Fibroblast of lung (primary cell): Measurements from ENCODE around the gene TULP1. TPM values are rescaled to one million over a fixed set of nuclear protein-coding genes. Genes with fewer than 3 reads are reported as not detected.

ENCODE experiments used
- DNase-seq, 2 donors: peaks; one replicate each; pipeline versions ENCODE4 v3.0.0 to v3.0.0-alpha.2; 2010; ENCODE audit warnings: low read depth in 2 of 2
- H2AFZ ChIP-seq: 2 replicates; pipeline ENCODE4 v1.5.1; 2012; ENCODE audit warnings: low read length, control low read depth, inconsistent platforms
- H3K27ac ChIP-seq: 2 replicates; pipeline ENCODE4 v1.5.1; 2011; ENCODE audit warnings: low read length, control low read depth; ENCODE audit not compliant: insufficient read depth
- H3K27me3 ChIP-seq: 2 replicates; pipeline ENCODE4 v1.5.1; 2011; ENCODE audit warnings: mild to moderate bottlenecking, low read length; ENCODE audit not compliant: control insufficient read depth, insufficient read depth
- H3K36me3 ChIP-seq: 2 replicates; pipeline ENCODE4 v1.5.1; 2011; ENCODE audit warnings: low read length; ENCODE audit not compliant: control insufficient read depth, insufficient read depth
- H3K4me1 ChIP-seq: 2 replicates; pipeline ENCODE4 v1.5.1; 2011; ENCODE audit warnings: low read length; ENCODE audit not compliant: control insufficient read depth, insufficient read depth; ENCODE audit errors: extremely low read depth
- H3K4me2 ChIP-seq: 2 replicates; pipeline ENCODE4 v1.5.1; 2011; ENCODE audit warnings: low read length, control low read depth; ENCODE audit not compliant: insufficient read depth; ENCODE audit errors: extremely low read depth
- H3K4me3 ChIP-seq, 4 experiments: fragments of 200-600 bp in 1 of 4; sonication (generic) in 1 of 4; replicated peaks in 1 of 4; 2 replicates each; pipeline ENCODE4 v1.5.1; 2011 to 2016; ENCODE audit warnings: low read length in 4 of 4, low read depth in 3 of 4, mild to moderate bottlenecking in 3 of 4, control low read depth in 2 of 4, inconsistent platforms in 1 of 4, mixed read lengths in 1 of 4; ENCODE audit not compliant: insufficient read depth in 1 of 4; ENCODE audit errors: control extremely low read depth in 1 of 4
- H3K79me2 ChIP-seq: 2 replicates; pipeline ENCODE4 v1.5.1; 2012; ENCODE audit warnings: mild to moderate bottlenecking, low read length, inconsistent platforms; ENCODE audit not compliant: control insufficient read depth, insufficient read depth
- H3K9ac ChIP-seq: 2 replicates; pipeline ENCODE4 v1.5.1; 2011; ENCODE audit warnings: mild to moderate bottlenecking, low read length, control low read depth; ENCODE audit not compliant: insufficient read depth
- H3K9me3 ChIP-seq: 2 replicates; pipeline ENCODE4 v1.5.1; 2012; ENCODE audit warnings: low read depth, low read length; ENCODE audit not compliant: control insufficient read depth, insufficient read depth
- H4K20me1 ChIP-seq: 2 replicates; pipeline ENCODE4 v1.5.1; 2011; ENCODE audit warnings: low read length; ENCODE audit not compliant: control insufficient read depth, insufficient read depth; ENCODE audit errors: extremely low read depth
- EZH2 ChIP-seq: IDR thresholded peaks from 2 replicates; pipeline ENCODE4 v1.5.1; 2012; ENCODE audit warnings: low read length, control low read depth, mild to moderate bottlenecking; ENCODE audit errors: missing control alignments
- polyA plus RNA-seq, 2 donors: library from polyadenylated mRNA; depleted of rRNA in 1 of 2; stranded (reverse) in 1 of 2; unstranded in 1 of 2; fragments of >200 nt; gene quantifications; 2 replicates each; pipeline ENCODE4 v1.2.1, GENCODE V29; 2011 to 2012; ENCODE audit warnings: missing spikeins in 1 of 2
- total RNA-seq: library from RNA; depleted of rRNA; stranded (reverse); fragments of >200 nt; gene quantifications from 2 replicates; pipeline ENCODE4 v1.2.1, GENCODE V29; 2014
- TF ChIP-seq, protein P1 (sequence below), 2 donors: IDR thresholded peaks in 1 of 2; conservative IDR thresholded peaks in 1 of 2; 1 replicate in 1 of 2; 2 replicates in 1 of 2; pipeline ENCODE4 v1.5.1; 2011 to 2012; ENCODE audit warnings: low read length in 2 of 2, control low read depth in 1 of 2, inconsistent platforms in 1 of 2, low read depth in 1 of 2, mild to moderate bottlenecking in 1 of 2

The TULP1 gene
- total and polyA plus RNA-seq, 2 donors (not counting 1 experiment from before 2014, with no cell fraction given): not detected

DNA sequence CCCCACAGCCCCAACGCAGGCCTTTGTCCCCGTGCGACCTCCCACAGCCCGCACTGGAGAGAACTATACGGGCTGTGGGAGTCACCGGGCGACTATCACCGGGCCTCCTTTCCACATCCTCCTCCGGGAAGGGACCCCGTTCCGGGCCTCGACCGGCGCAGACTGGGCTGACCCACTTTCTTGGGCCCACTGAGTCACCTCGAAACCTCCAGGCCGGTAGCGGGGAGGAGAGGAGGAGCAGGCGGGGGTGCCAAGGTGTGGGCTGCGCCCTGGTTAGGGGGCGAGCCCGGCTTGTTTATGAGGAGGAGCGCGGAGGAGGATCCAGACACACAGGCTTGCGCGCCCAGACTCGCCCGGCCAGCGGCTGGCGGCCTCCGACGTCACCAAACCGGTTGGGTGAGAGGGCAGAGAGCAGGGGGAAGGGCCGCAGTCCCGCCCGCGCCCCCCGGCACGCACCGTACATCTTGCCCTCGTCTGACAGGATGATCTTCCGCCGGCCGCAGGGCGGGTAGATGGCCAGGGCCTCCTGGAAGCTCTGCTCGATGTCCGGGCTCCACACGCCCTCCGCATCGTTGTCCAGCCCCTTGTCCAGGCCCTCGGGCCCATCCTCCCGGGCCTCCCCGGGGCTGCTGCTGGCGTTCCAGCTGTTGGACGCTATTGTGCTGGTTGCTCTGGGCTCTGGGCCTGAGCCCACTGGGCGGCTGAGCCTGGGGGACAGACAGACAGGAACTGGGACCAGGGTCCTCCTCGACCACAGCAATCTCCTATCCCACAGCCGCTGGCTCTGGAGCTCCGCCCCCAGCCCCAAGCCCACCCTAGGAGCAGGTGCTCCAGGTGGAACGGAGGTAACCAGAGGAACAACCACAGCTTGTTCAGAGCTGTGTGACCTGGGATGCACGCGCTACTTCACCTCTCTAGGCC is 26.4 kb downstream of the TULP1 start:
- no peak for TF ChIP-seq EZH2
- TF ChIP-seq, protein P1, sequence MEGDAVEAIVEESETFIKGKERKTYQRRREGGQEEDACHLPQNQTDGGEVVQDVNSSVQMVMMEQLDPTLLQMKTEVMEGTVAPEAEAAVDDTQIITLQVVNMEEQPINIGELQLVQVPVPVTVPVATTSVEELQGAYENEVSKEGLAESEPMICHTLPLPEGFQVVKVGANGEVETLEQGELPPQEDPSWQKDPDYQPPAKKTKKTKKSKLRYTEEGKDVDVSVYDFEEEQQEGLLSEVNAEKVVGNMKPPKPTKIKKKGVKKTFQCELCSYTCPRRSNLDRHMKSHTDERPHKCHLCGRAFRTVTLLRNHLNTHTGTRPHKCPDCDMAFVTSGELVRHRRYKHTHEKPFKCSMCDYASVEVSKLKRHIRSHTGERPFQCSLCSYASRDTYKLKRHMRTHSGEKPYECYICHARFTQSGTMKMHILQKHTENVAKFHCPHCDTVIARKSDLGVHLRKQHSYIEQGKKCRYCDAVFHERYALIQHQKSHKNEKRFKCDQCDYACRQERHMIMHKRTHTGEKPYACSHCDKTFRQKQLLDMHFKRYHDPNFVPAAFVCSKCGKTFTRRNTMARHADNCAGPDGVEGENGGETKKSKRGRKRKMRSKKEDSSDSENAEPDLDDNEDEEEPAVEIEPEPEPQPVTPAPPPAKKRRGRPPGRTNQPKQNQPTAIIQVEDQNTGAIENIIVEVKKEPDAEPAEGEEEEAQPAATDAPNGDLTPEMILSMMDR (conservative IDR thresholded peaks at IDR 0.05 in 1 of 2, IDR thresholded peaks at IDR 0.05 in 1 of 2; ENCODE audit: low read depth in 1 of 2, low read length in 2 of 2): no peak
- Histone ChIP-seq H4K20me1 (no peaks in the 10 kb centered on the region), H3K27me3 (no peaks in the 10 kb centered on the region), H3K36me3 (peaks cover 9% of the 10 kb centered on the region), H3K9me3 (no peaks in the 10 kb centered on the region), H3K4me1 (peaks cover 44% of the 10 kb centered on the region), H3K4me2 (peak overlapping the region; percentile 32), H3K4me3 (peak overlapping the region in 1 of 4 experiments; percentile 36), H3K27ac (peak overlapping the region; percentile 65), H3K79me2 (peaks cover 32% of the 10 kb centered on the region), H2AFZ (no peak overlapping the region), H3K9ac (peak overlapping the region; percentile 26)
- DNase-seq: no peak

DNA sequence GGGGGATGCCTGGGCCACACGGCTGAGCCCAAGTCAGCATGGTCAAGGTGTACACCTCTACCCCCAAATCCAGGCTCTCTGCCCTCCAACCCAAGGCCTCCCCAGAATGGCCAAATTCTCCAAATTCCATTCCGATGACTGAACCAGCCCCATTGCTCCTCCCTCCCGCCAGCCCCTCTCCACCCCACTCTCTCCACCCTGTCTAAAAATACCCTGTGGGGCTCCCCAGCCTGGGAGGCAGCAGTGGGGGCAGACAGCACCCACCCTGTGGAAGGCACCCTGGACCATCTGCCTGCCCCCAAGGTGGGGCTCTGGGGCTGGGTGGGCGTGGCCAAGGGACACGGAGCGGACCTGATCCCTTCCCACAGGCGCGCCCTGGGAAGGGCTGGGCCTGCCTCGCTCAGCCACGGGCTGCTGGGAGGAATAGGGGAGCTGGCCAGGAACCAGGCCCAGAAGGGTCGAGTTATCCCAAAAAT is 27.3 kb downstream of the TULP1 start:
- no peaks in the 10 kb centered on the region for H4K20me1 ChIP-seq
- DNase-seq: peak in 1 of 2 donors; percentile 65
- peak overlapping the region; percentile 65 for H3K27ac ChIP-seq
- H3K4me2 ChIP-seq: no peak overlapping the region
- TF ChIP-seq EZH2: no peak
- TF ChIP-seq, protein P1 (conservative IDR thresholded peaks at IDR 0.05 in 1 of 2, IDR thresholded peaks at IDR 0.05 in 1 of 2; ENCODE audit: low read depth in 1 of 2, low read length in 2 of 2): no peak
- H3K79me2 ChIP-seq: peaks cover 29% of the 10 kb centered on the region
- H3K36me3 ChIP-seq: peaks cover 9% of the 10 kb centered on the region
- no peak overlapping the region for H2AFZ ChIP-seq
- peak overlapping the region in 1 of 4 experiments; percentile 36 for H3K4me3 ChIP-seq
- H3K9ac ChIP-seq: no peak overlapping the region
- peaks cover 38% of the 10 kb centered on the region for H3K4me1 ChIP-seq
- no peaks in the 10 kb centered on the region for H3K27me3 ChIP-seq
- no peaks in the 10 kb centered on the region for H3K9me3 ChIP-seq

DNA sequence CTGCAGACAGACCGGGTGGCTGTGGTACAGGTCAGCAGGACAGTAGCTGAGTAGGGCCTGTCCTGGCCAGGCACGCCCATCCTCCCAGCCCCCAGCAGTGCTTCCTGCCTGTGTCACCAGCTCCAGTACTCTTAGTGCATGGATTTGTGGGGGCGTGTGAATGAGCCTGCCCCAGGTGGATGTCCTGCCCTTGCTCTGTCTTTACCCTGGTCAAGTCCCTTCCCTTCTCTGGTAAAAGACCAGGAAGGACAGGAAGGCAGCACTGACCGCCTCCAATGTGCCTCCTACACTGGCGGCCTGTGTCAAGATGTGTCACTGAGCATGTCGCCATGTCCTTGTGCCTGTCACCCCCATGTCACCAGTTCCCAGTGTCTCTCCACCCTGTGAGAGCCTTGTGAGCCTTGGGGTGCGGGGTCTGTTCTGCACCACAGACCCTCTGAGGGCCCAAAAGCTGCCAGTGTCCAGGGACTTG is 27.7 kb downstream of the TULP1 start:
- peak in 1 of 2 donors; percentile 48 for DNase-seq
- H3K4me2 ChIP-seq: no peak overlapping the region
- H3K27me3 ChIP-seq: no peaks in the 10 kb centered on the region
- no peaks in the 10 kb centered on the region for H4K20me1 ChIP-seq
- peaks cover 35% of the 10 kb centered on the region for H3K4me1 ChIP-seq
- peaks cover 26% of the 10 kb centered on the region for H3K79me2 ChIP-seq
- H3K27ac ChIP-seq: peak overlapping the region; percentile 65
- H2AFZ ChIP-seq: no peak overlapping the region
- TF ChIP-seq, protein P1 (conservative IDR thresholded peaks at IDR 0.05 in 1 of 2, IDR thresholded peaks at IDR 0.05 in 1 of 2; ENCODE audit: low read depth in 1 of 2, low read length in 2 of 2): no peak
- peaks cover 11% of the 10 kb centered on the region for H3K36me3 ChIP-seq
- H3K4me3 ChIP-seq: no peak overlapping the region
- H3K9me3 ChIP-seq: no peaks in the 10 kb centered on the region
- H3K9ac ChIP-seq: no peak overlapping the region
